ENCODE data around the gene FN1.

The FN1 gene

GRCh38 chr2:215430528-215431187 is 5.2 kb downstream of the FN1 start:
- peak overlapping the region; percentile 77 for H3K4me3 ChIP-seq (ENCODE audit: low read depth, low read length)
- DNase-seq (ENCODE audit: low read depth): peak; percentile 84
- no peak for TF ChIP-seq CTCF (conservative IDR thresholded peaks at IDR 0.05; ENCODE audit: low read depth, low read length)

GRCh38 chr2:215429424-215429823 is 6.4 kb downstream of the FN1 start:
- peak overlapping the region; percentile 77 for H3K4me3 ChIP-seq (ENCODE audit: low read depth, low read length)
- TF ChIP-seq CTCF (conservative IDR thresholded peaks at IDR 0.05; ENCODE audit: low read depth, low read length): no peak
- DNase-seq (ENCODE audit: low read depth): peak; percentile 54

GRCh38 chr2:215428060-215428910 is 7.6 kb downstream of the FN1 start:
- peak; percentile 64 for DNase-seq (ENCODE audit: low read depth)
- peak overlapping the region; percentile 77 for H3K4me3 ChIP-seq (ENCODE audit: low read depth, low read length)
- TF ChIP-seq CTCF (conservative IDR thresholded peaks at IDR 0.05; ENCODE audit: low read depth, low read length): no peak

- DNase-seq (ENCODE audit: low read depth): peak; percentile 53
- TF ChIP-seq CTCF (conservative IDR thresholded peaks at IDR 0.05; ENCODE audit: low read depth, low read length): no peak
- H3K4me3 ChIP-seq (ENCODE audit: low read depth, low read length): peak overlapping the region; percentile 77
Measured at GRCh38 chr2:215427585-215427984, 8.3 kb downstream of the FN1 start.

GRCh38 chr2:215425021-215425782 is 10.7 kb downstream of the FN1 start:
- peak overlapping the region; percentile 43 for H3K4me3 ChIP-seq (ENCODE audit: low read depth, low read length)
- peak; percentile 85 for DNase-seq (ENCODE audit: low read depth)
- TF ChIP-seq CTCF (conservative IDR thresholded peaks at IDR 0.05; ENCODE audit: low read depth, low read length): no peak

GRCh38 chr2:215423928-215424540 is 11.8 kb downstream of the FN1 start:
- peak; percentile 74 for DNase-seq (ENCODE audit: low read depth)
- H3K4me3 ChIP-seq (ENCODE audit: low read depth, low read length): peak overlapping the region; percentile 45
- TF ChIP-seq CTCF (conservative IDR thresholded peaks at IDR 0.05; ENCODE audit: low read depth, low read length): no peak

Data from choroid plexus epithelial cell (primary cell).